Natural killer cell (primary cell): ENCODE measurements around the gene MCAT. TPM values are rescaled to one million over a fixed set of nuclear protein-coding genes. Genes with fewer than 3 reads are reported as not detected.

Experiments
- ATAC-seq, 3 donors: fragments of 150-1000 bp in 2 of 3; fragments of 200-7000 bp in 1 of 3; cut with Tn5 transposase; 1 replicate in 1 of 3; 2 replicates in 2 of 3; pipeline ENCODE4 v1.10.0; 2021; ENCODE audit warnings: mild to moderate bottlenecking in 2 of 3, moderate library complexity in 2 of 3
- DNase-seq, 2 donors: peaks; one replicate each; pipeline versions ENCODE4 v3.0.0 to v3.0.0-alpha.2; 2013 to 2021; ENCODE audit warnings: mixed read lengths in 1 of 2
- H3K27ac ChIP-seq: one replicate; pipeline ENCODE4 v1.5.1; 2013; ENCODE audit warnings: mild to moderate bottlenecking, low read length
- H3K27me3 ChIP-seq: one replicate; pipeline ENCODE4 v1.6.1; 2013; ENCODE audit warnings: low read length; ENCODE audit not compliant: control insufficient read depth, insufficient read depth
- H3K36me3 ChIP-seq: one replicate; pipeline ENCODE4 v1.6.1; 2013; ENCODE audit warnings: low read length; ENCODE audit not compliant: control insufficient read depth, insufficient read depth
- H3K4me1 ChIP-seq: one replicate; pipeline ENCODE4 v1.6.1; 2013; ENCODE audit warnings: low read length; ENCODE audit not compliant: control insufficient read depth, insufficient read depth
- H3K4me3 ChIP-seq: one replicate; pipeline ENCODE4 v1.5.1; 2013; ENCODE audit warnings: low read length
- H3K9me3 ChIP-seq: one replicate; pipeline ENCODE4 v1.6.1; 2013; ENCODE audit warnings: low read length; ENCODE audit not compliant: control insufficient read depth, insufficient read depth
- H3K27ac Mint-ChIP-seq, 2 donors: one replicate each; pipeline ENCODE4 v1.8.0; 2022; ENCODE audit warnings: mild to moderate bottlenecking in 2 of 2, mixed read lengths in 2 of 2, moderate library complexity in 1 of 2
- H3K27me3 Mint-ChIP-seq, 2 donors: one replicate each; pipeline ENCODE4 v1.8.0; 2022; ENCODE audit warnings: low read depth in 2 of 2, mixed read lengths in 2 of 2
- H3K36me3 Mint-ChIP-seq: one replicate; pipeline ENCODE4 v1.8.0; 2022; ENCODE audit warnings: mixed read lengths
- H3K4me1 Mint-ChIP-seq, 2 donors: one replicate each; pipeline ENCODE4 v1.8.0; 2022; ENCODE audit warnings: mixed read lengths in 2 of 2
- H3K4me3 Mint-ChIP-seq: one replicate; pipeline ENCODE4 v1.8.0; 2022; ENCODE audit warnings: mild to moderate bottlenecking, moderate library complexity, mixed read lengths
- H3K9me3 Mint-ChIP-seq, 2 donors: one replicate each; pipeline ENCODE4 v1.8.0; 2022; ENCODE audit warnings: mixed read lengths in 2 of 2
- WGBS: methylation state at CpG from one replicate; pipeline ENCODE4 v1.1.7; 2013; ENCODE audit warnings: missing lambda C conversion rate; ENCODE audit not compliant: insufficient coverage; 5-methylcytosine and 5-hydroxymethylcytosine counted together
- intact Hi-C: fragments of 100-400 bp; cut with micrococcal nuclease; formaldehyde crosslinking; loops from one replicate; pipeline ENCODE4 v1.14.2; 2022
- total RNA-seq, 4 donors: library from RNA; stranded (reverse); fragments of 120-200 nt in 1 of 4; gene quantifications; one replicate each; pipeline versions ENCODE4 v1.2.3 to v1.2.4, GENCODE V29; 2013 to 2022
- TF ChIP-seq, protein P1 (sequence below): fragments of 200-600 bp; IDR thresholded peaks from one replicate; pipeline ENCODE4 v1.8.0; 2022; ENCODE audit warnings: antibody characterized with exemption

MCAT gene
- total RNA-seq, 3 donors from 2014 or later (not counting 1 experiment from before 2014, with no cell fraction given), result 6.5 to 12.4 (median 9.3) TPM

DNA sequence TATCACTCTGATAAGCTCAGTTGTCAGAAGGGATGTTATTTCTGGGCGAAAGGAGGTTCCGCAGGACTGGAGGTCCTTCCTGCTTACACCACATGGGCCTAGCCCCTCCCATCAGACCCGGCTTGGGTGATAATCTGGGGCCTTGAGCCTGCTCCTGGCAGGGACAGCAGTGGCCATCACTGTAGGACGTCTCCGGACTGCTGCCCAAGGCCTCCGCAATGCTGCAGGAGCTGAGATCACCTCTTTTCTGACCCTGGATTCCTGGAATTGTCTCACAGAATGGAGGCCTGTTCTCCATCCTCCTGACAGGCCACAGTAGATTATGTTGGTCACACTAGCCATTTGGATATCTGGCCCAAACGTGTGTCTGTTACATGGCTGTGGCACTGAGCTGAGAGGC is 41.9 kb downstream of the MCAT start:
- H3K9me3 ChIP-seq, result peaks cover 8% of the 10 kb centered on the region
- no peak overlapping the region for H3K4me3 ChIP-seq
- H3K4me1 ChIP-seq, result no peaks in the 10 kb centered on the region
- H3K27me3 Mint-ChIP-seq, result peaks cover 0 to 3% of the 10 kb centered on the region in 2 donors
- TF ChIP-seq, protein P1, sequence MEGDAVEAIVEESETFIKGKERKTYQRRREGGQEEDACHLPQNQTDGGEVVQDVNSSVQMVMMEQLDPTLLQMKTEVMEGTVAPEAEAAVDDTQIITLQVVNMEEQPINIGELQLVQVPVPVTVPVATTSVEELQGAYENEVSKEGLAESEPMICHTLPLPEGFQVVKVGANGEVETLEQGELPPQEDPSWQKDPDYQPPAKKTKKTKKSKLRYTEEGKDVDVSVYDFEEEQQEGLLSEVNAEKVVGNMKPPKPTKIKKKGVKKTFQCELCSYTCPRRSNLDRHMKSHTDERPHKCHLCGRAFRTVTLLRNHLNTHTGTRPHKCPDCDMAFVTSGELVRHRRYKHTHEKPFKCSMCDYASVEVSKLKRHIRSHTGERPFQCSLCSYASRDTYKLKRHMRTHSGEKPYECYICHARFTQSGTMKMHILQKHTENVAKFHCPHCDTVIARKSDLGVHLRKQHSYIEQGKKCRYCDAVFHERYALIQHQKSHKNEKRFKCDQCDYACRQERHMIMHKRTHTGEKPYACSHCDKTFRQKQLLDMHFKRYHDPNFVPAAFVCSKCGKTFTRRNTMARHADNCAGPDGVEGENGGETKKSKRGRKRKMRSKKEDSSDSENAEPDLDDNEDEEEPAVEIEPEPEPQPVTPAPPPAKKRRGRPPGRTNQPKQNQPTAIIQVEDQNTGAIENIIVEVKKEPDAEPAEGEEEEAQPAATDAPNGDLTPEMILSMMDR, result no peak
- H3K27me3 ChIP-seq, result no peaks in the 10 kb centered on the region
- intact Hi-C loops, result no loop called here
- no peak for DNase-seq
- H3K4me3 Mint-ChIP-seq, result no peak overlapping the region
- H3K27ac Mint-ChIP-seq, result no peak overlapping the region
- no peak overlapping the region for H3K27ac ChIP-seq
- H3K36me3 Mint-ChIP-seq, result no peaks in the 10 kb centered on the region
- no peak for ATAC-seq
- H3K36me3 ChIP-seq, result no peaks in the 10 kb centered on the region
- peaks cover 0 to 6% of the 10 kb centered on the region in 2 donors for H3K4me1 Mint-ChIP-seq
- 86% methylated on average over 7 of the region's 7 CpGs for WGBS
- no peaks in the 10 kb centered on the region for H3K9me3 Mint-ChIP-seq

DNA sequence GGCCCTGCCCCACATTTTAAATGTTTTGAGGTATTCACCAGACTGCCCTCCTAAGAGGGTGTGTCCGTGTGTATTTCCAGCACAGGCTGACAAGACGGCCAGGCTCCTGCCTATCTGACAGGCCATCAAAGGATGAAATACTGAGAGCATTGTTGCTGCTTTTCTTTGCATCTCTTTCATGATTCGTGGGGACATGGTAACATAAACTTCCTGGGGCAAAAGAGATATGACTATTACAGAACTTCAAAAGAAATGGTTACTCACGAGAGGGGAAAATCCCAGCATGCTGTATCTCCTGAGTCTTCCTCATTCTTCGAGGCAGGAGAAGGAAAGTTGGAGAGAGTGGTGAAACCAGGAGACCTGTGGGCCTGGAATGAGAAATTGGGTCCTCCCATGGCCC is 43.0 kb downstream of the MCAT start:
- DNase-seq (no peak), ATAC-seq (no peak)
- no peak overlapping the region for H3K27ac Mint-ChIP-seq
- H3K27me3 Mint-ChIP-seq, result peaks cover 0 to 3% of the 10 kb centered on the region in 2 donors
- Histone ChIP-seq H3K4me3 (no peak overlapping the region), H3K4me1 (no peaks in the 10 kb centered on the region), H3K36me3 (no peaks in the 10 kb centered on the region), H3K9me3 (peaks cover 8% of the 10 kb centered on the region), H3K27me3 (no peaks in the 10 kb centered on the region), H3K27ac (no peak overlapping the region)
- peaks cover 0 to 6% of the 10 kb centered on the region in 2 donors for H3K4me1 Mint-ChIP-seq
- intact Hi-C loops, result no loop called here
- WGBS, result 61% methylated on average over 5 of the region's 5 CpGs
- H3K36me3 Mint-ChIP-seq, result no peaks in the 10 kb centered on the region
- TF ChIP-seq, protein P1, result no peak
- H3K4me3 Mint-ChIP-seq, result no peak overlapping the region
- peaks cover 2 to 3% of the 10 kb centered on the region in 2 donors for H3K9me3 Mint-ChIP-seq

DNA sequence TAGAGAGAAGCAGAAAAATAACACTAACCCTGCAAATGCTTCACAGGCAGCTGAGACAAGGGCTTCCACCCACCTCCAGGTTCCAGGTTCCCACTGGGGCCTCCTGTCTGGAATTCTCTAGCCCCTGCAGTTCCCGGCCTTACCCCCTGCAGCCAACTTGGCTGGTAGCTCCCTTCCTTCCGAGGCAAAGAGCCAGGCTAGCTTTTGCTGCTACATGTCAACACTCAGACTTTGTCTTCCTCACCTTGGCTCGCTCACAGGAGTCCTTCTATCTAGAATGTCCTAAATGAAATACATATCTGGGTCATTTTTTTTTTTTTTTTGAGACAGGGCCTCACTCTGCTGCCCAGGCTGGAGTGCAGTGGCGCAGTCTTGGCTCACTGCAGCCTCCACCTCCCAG is 44.1 kb downstream of the MCAT start:
- ATAC-seq (no peak), DNase-seq (no peak)
- H3K27ac Mint-ChIP-seq, result no peak overlapping the region
- H3K36me3 ChIP-seq, result no peaks in the 10 kb centered on the region
- intact Hi-C loops, result no loop called here
- H3K27me3 Mint-ChIP-seq, result peaks cover 0 to 3% of the 10 kb centered on the region in 2 donors
- TF ChIP-seq, protein P1, result no peak
- H3K4me3 Mint-ChIP-seq, result no peak overlapping the region
- no peak overlapping the region for H3K27ac ChIP-seq
- 90% methylated on average over 4 of the region's 4 CpGs for WGBS
- peaks cover 2 to 3% of the 10 kb centered on the region in 2 donors for H3K9me3 Mint-ChIP-seq
- no peaks in the 10 kb centered on the region for H3K27me3 ChIP-seq
- H3K36me3 Mint-ChIP-seq, result no peaks in the 10 kb centered on the region
- peaks cover 8% of the 10 kb centered on the region for H3K9me3 ChIP-seq
- H3K4me1 Mint-ChIP-seq, result peaks cover 0 to 6% of the 10 kb centered on the region in 2 donors
- H3K4me1 ChIP-seq, result peaks cover 5% of the 10 kb centered on the region
- no peak overlapping the region for H3K4me3 ChIP-seq

DNA sequence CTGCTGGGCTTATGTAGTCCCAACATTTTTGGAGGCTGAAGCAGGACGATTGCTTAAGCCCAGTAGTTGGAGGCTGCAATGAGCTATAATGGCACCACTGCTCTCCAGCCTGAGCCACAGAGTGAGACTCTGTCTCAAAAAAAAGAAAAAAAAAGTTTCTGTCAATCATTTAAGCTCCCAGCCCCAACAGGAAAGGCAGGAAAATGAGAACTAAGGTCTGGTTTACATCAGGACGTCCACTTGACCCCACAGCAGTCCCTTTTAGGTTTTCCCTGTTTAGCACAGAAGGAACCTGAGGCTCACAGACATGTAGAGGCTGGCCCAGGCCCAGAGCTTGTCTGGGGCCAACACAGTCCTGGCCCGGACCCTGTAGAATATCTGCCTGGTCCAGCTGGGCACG is 44.8 kb downstream of the MCAT start:
- Mint-ChIP-seq H3K27ac (no peak overlapping the region), H3K36me3 (no peaks in the 10 kb centered on the region), H3K4me3 (no peak overlapping the region), H3K9me3 (peaks cover 2 to 3% of the 10 kb centered on the region in 2 donors), H3K4me1 (no peaks in the 10 kb centered on the region), H3K27me3 (no peaks in the 10 kb centered on the region)
- Histone ChIP-seq H3K4me3 (no peak overlapping the region), H3K4me1 (peaks cover 5% of the 10 kb centered on the region), H3K27ac (no peak overlapping the region), H3K36me3 (no peaks in the 10 kb centered on the region), H3K27me3 (no peaks in the 10 kb centered on the region), H3K9me3 (peaks cover 8% of the 10 kb centered on the region)
- 62% methylated on average over 4 of the region's 4 CpGs for WGBS
- TF ChIP-seq, protein P1, result no peak
- DNase-seq (no peak), ATAC-seq (no peak)
- intact Hi-C loops, result no loop called here
